Ovary (tissue), 9 donors: ENCODE data around the gene HIPK2. TPM values are rescaled to one million over a fixed set of nuclear protein-coding genes. Genes with fewer than 3 reads are reported as not detected.

ENCODE experiments used
- DNase-seq, 5 donors: peaks; one replicate each; pipeline ENCODE4 v3.0.0-alpha.2; 2019 to 2020
- H3K27ac ChIP-seq, 2 donors: fragments of 200-600 bp; one replicate each; pipeline versions ENCODE4 v1.5.1 to v1.8.0; 2019 to 2022
- H3K27me3 ChIP-seq: fragments of 200-600 bp; one replicate; pipeline ENCODE4 v1.8.0; 2022
- H3K36me3 ChIP-seq: fragments of 200-600 bp; sonication (generic); one replicate; pipeline ENCODE4 v1.5.1; 2019
- H3K4me1 ChIP-seq: one replicate; pipeline ENCODE4 v1.8.1; 2013; ENCODE audit warnings: mild to moderate bottlenecking, moderate library complexity; ENCODE audit not compliant: insufficient read depth
- H3K4me3 ChIP-seq: fragments of 200-600 bp; sonication (generic); one replicate; pipeline ENCODE4 v1.5.1; 2017
- H3K9me3 ChIP-seq, 2 donors: fragments of 200-600 bp in 1 of 2; sonication (generic) in 1 of 2; one replicate each; pipeline versions ENCODE4 v1.5.1 to v1.8.1; 2013 to 2019; ENCODE audit warnings: mild to moderate bottlenecking in 1 of 2, moderate library complexity in 1 of 2
- CTCF ChIP-seq, 3 donors: fragments of 450-650 bp in 2 of 3; fragments of 200-600 bp in 1 of 3; IDR thresholded peaks; one replicate each; pipeline versions ENCODE4 v1.5.1 to v1.8.0; 2016 to 2022; ENCODE audit warnings: antibody characterized with exemption in 3 of 3, mild to moderate bottlenecking in 1 of 3
- EP300 ChIP-seq: sonication (generic); formaldehyde crosslinking; IDR thresholded peaks from one replicate; pipeline ENCODE4 v1.6.1; 2017; ENCODE audit warnings: antibody characterized with exemption
- POLR2A ChIP-seq: fragments of 450-650 bp; IDR thresholded peaks from one replicate; pipeline ENCODE4 v1.6.1; 2017; ENCODE audit warnings: antibody characterized with exemption, mild to moderate bottlenecking, moderate library complexity
- WGBS, 3 donors: extraction: QIAGEN DNeasy Blood & Tissue Kit in 1 of 3; methylation state at CpG; one replicate each; pipeline versions ENCODE4 v1.1.5 to v1.1.7; 2013 to 2017; 5-methylcytosine and 5-hydroxymethylcytosine counted together
- intact Hi-C, 4 donors: fragments of 100-400 bp; cut with DNase I; formaldehyde crosslinking; loops; one replicate each; pipeline versions ENCODE4 v1.11.0 to v1.15.1; 2022 to 2023
- polyA plus RNA-seq, 2 donors: library from polyadenylated mRNA; stranded (reverse); fragments of 200-250 nt in 1 of 2; fragments of 350-450 nt in 1 of 2; fragmentation: Illumina TruSeq in 1 of 2; extraction: RNeasy Lipid Tissue Mini Kit (QIAGEN cat#74804) in 1 of 2; gene quantifications; one replicate each; pipeline ENCODE4 v1.2.3, GENCODE V29; 2013 to 2014
- total RNA-seq, 7 donors: library from RNA; depleted of rRNA in 2 of 7; stranded (reverse); fragments of >200 nt in 2 of 7; fragmentation: NEBNext Ultra II Directional in 3 of 7; extraction: Animal tissue kit (Norgen Biotek cat#: 25700) in 3 of 7; gene quantifications; one replicate each; pipeline versions ENCODE4 v1.1.0 to v1.2.4, GENCODE V29; 2016 to 2023
- donor health status: DM: no; HTN: no; CAD: no; lungs with moderate emphysema.
- donor health status: DM: no; HTN: no; CAD: no.
- donor health status: Bipolar disorder and iron deficiency.
- donor health status: DM: yes; HTN: yes; CAD: no.
- donor health status: DM: no; HTN: no; CAD: no.
- donor health status: DM: yes; HTN: yes; CAD: no.

The HIPK2 gene
- total and polyA plus RNA-seq, 9 donors = 7.3 to 38.4 (median 28.1) TPM

GRCh38 chr7:139693651-139694388 lies 84.0 kb downstream of the HIPK2 start:
- 68 to 83% (median 75%) methylated on average over 8 of the region's 8 CpGs for WGBS, 3 donors
- Histone ChIP-seq H3K27me3 (no peaks in the 10 kb centered on the region), H3K9me3 (no peaks in the 10 kb centered on the region), H3K4me3 (no peak overlapping the region), H3K27ac (no peak overlapping the region), H3K4me1 (peaks cover 2% of the 10 kb centered on the region), H3K36me3 (no peaks in the 10 kb centered on the region)
- intact Hi-C loops = no loop called here
- TF ChIP-seq POLR2A = no peak
- no peak for TF ChIP-seq CTCF (IDR thresholded peaks at IDR 0.05)
- no peak for TF ChIP-seq EP300
- no peak for DNase-seq

GRCh38 chr7:139692723-139693122 lies 85.1 kb downstream of the HIPK2 start:
- intact Hi-C loops = no loop called here

GRCh38 chr7:139691253-139691781 lies 86.5 kb downstream of the HIPK2 start:
- 39 to 58% (median 48%) methylated on average over 5 of the region's 5 CpGs for WGBS, 3 donors
- H3K27ac ChIP-seq = no peak overlapping the region
- peak in 4 of 5 donors; percentile 31 to 69 (median 50) for DNase-seq
- intact Hi-C loops = no loop called here
- H3K27me3 ChIP-seq = no peaks in the 10 kb centered on the region
- no peaks in the 10 kb centered on the region for H3K9me3 ChIP-seq
- H3K4me1 ChIP-seq = peaks cover 2% of the 10 kb centered on the region
- TF ChIP-seq EP300 = no peak
- no peak for TF ChIP-seq POLR2A
- no peak overlapping the region for H3K4me3 ChIP-seq
- no peaks in the 10 kb centered on the region for H3K36me3 ChIP-seq

More at GRCh38 chr7:139692723-139693122, 85.1 kb downstream of the HIPK2 start:
- no peaks in the 10 kb centered on the region for H3K27me3 ChIP-seq
- TF ChIP-seq CTCF (IDR thresholded peaks at IDR 0.05) (no peak), POLR2A (no peak), EP300 (no peak)
- WGBS, 3 donors = 87 to 90% (median 89%) methylated on average over 6 of the region's 6 CpGs
- peaks cover 2% of the 10 kb centered on the region for H3K4me1 ChIP-seq
- DNase-seq = no peak
- no peak overlapping the region for H3K27ac ChIP-seq
- H3K4me3 ChIP-seq = no peak overlapping the region
- H3K36me3 ChIP-seq = no peaks in the 10 kb centered on the region
- no peaks in the 10 kb centered on the region for H3K9me3 ChIP-seq

GRCh38 chr7:139687980-139688632 lies 89.7 kb downstream of the HIPK2 start:
- Histone ChIP-seq H3K36me3 (no peaks in the 10 kb centered on the region), H3K4me3 (no peak overlapping the region), H3K27ac (no peak overlapping the region), H3K4me1 (peaks cover 2% of the 10 kb centered on the region), H3K9me3 (no peaks in the 10 kb centered on the region), H3K27me3 (no peaks in the 10 kb centered on the region)
- TF ChIP-seq POLR2A (no peak), EP300 (no peak), CTCF (IDR thresholded peaks at IDR 0.05) (no peak)
- 82 to 86% (median 86%) methylated on average over 7 of the region's 7 CpGs for WGBS, 3 donors
- intact Hi-C loops = no loop called here
- DNase-seq = no peak
